Heart left ventricle (tissue), 13 donors: ENCODE data around the gene TMEM62.

Experiments
- POLR2A ChIP-seq, 2 donors: fragments of 450-650 bp; IDR thresholded peaks; one replicate each; pipeline ENCODE4 v1.6.1; 2017; ENCODE audit warnings: antibody characterized with exemption in 2 of 2, mild to moderate bottlenecking in 2 of 2, moderate library complexity in 2 of 2
- TF ChIP-seq, protein P1 (sequence below), 12 donors: fragments of 200-600 bp; sonication (generic) in 4 of 12; IDR thresholded peaks; one replicate each; pipeline versions ENCODE4 v1.5.0 to v1.8.0; 2018 to 2022; ENCODE audit warnings: antibody characterized with exemption in 12 of 12, mild to moderate bottlenecking in 5 of 12
- donor health status: ischemic (EF 13 %, LVEDD 7.1; RV severe dilation, severe dysfunction).
- donor health status: DM: no; HTN: yes; CAD: no.
- donor health status: DM: no; HTN: no; CAD: no.
- donor health status: ischemic (EF 25% LVEDD 6.9; RV normal size, moderate dysfunction).
- donor health status: ischemic (EF 25% LVEDD 5.7; RV mildly dilated, moderate dysfunction).
- donor health status: ischemic (EF 35%, LVEDD 5.7; RV mildly dilated, moderate dysfunction).
- donor health status: nonischemic (EF 11% LVEDD 7.7; RV severe dilation, severe dysfunction).
- donor health status: DM: yes; HTN: yes; CAD: no.
- donor health status: PGD.
- donor health status: ischemic (EF 29% LVEDD 5.4; RV normal size, mild dysfunction).
- donor health status: nonischemic (EF 23%, LVEDD 6.1; RV moderate dilation, normal function).

- TF ChIP-seq POLR2A (IDR thresholded peaks at IDR 0.05) = no peak
- TF ChIP-seq, protein P1, sequence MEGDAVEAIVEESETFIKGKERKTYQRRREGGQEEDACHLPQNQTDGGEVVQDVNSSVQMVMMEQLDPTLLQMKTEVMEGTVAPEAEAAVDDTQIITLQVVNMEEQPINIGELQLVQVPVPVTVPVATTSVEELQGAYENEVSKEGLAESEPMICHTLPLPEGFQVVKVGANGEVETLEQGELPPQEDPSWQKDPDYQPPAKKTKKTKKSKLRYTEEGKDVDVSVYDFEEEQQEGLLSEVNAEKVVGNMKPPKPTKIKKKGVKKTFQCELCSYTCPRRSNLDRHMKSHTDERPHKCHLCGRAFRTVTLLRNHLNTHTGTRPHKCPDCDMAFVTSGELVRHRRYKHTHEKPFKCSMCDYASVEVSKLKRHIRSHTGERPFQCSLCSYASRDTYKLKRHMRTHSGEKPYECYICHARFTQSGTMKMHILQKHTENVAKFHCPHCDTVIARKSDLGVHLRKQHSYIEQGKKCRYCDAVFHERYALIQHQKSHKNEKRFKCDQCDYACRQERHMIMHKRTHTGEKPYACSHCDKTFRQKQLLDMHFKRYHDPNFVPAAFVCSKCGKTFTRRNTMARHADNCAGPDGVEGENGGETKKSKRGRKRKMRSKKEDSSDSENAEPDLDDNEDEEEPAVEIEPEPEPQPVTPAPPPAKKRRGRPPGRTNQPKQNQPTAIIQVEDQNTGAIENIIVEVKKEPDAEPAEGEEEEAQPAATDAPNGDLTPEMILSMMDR (IDR thresholded peaks at IDR 0.05) = no peak
Measured at GRCh38 chr15:43212299-43212698, 78.9 kb downstream of the TMEM62 start.
